NCI-H2107 (cell line): ENCODE measurements around the gene CDH12.
"Not testable (repeated sequence)": the region's sequence is repeated elsewhere in the genome, so short reads cannot be mapped to it uniquely, and the experiment has no call there.

Source experiments
- DNase-seq: peaks from one replicate; lab custom pipeline; 2025; lab: John Stamatoyannopoulos, UW

Gene CDH12

GRCh38 chr5:22567983-22568382, 285.2 kb downstream of the CDH12 start:
- DNase-seq: no peak

DNA sequence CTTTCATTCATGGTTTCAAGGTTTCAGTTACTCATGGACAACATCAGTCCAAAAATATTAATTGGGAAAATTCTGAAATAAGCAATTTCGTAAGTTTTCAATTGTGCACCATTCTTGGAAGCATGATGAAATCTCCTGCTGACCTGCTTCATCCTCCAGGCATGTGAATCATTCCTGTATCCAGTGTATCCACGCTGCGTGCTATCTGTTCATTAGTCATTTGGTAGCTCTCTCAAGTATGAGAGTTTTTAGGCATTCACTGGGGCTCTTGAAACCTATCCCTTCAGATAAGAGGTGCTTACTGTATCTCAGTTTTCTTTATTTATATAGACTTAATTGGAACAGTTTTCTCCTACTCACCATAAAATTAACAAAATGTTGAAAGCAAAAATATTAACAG, 293.0 kb downstream of the CDH12 start:
- no peak for DNase-seq

GRCh38 chr5:22557251-22557650, 295.9 kb downstream of the CDH12 start:
- no peak for DNase-seq

DNA sequence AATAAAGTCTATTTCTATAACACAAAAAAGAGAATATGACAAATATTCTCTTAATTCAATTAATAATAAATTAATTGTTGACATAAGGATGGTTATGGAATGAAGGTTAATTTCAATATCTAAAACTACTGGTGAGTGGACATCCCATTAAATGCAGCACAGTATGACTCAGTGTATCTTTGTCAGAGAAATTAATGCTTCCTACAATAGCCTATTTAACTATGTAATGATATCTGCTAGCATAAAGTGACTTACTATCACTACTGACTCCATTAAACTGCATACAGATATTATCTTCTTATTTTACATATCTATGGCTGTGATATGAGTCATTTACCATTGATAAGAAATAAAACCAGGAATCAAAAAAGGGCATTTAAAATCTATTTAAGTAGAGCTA, 298.7 kb downstream of the CDH12 start:
- DNase-seq: no peak

DNA sequence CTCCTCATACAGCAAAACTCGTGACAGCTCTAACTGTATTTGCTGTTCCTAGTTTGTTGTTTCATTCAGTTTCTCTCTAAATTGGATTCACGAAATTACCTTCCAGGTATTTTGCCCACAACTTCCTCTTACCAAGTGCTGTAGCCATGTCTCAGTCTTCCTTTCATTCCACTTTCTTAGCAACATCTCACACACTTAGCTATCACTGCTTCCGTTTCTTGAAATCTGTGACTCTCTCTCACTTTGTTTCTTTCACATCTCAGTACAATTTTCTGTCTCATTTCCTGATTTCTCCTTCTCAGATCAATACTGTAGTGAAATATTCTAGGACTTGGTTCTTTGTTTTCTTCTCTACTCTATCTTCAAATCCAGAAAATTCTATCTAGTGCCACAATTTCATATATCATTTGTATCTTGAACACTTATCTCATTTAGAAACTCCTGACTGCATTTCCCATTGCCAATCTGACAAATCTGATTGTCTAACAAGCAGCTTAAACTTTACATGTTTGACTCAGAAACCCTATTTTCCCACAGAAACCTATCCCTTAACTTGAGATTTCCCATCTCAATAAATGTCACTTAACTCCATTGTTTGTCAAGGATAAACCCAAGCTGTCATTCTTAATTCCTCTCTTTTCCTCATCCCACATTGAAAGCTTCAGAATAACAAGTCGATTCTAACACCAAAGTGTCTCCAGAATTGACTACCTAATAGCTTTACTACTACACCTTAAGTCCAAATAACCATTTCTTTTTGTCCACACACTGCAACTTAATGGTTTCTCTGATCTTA, 303.1 kb downstream of the CDH12 start:
- no peak for DNase-seq

DNA sequence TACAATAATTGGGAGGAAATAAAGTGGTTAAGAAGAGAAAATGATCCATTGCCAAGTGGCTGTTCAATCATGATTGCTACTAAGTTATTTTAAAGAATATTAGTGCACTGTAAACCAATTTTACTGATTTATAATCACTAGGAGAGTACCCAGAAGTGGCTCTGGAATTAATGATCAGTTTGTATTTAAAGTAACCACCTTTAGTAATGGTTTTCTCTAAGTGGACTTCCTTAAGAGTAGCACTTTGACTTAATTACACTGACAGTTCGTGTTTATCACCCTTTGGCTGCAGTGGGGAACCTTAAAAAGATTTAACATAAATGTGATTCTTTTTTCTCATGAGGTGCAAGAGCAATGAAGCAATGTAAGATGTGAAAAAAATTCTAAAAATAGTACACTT, 310.8 kb downstream of the CDH12 start:
- DNase-seq: no peak

GRCh38 chr5:22541037-22541436, 312.1 kb downstream of the CDH12 start:
- peak; percentile 92 for DNase-seq

GRCh38 chr5:22539762-22540161, 313.4 kb downstream of the CDH12 start:
- no peak for DNase-seq

DNA sequence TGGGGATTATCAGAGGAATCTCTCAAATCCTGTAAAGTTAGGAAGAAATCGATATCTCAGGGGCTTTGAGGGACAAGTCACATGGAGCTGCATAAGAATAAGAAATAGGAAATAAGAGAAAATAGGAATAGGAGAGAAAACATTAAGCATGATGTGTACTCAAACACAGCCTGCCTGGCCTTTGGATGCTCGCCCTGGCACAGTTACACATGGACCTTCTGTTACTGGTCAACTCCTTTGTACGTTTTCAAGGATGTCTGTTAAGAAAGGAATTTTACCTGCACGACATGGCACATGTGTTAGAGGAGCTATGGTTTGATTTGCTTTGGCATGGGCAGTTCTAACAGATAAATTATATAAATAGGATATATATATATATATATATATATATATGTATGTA, 321.2 kb downstream of the CDH12 start:
- DNase-seq: no peak

GRCh38 chr5:22521521-22521920, 331.6 kb downstream of the CDH12 start:
- no peak for DNase-seq

- not testable (repeated sequence) for DNase-seq
Measured at GRCh38 chr5:22516497-22516896, 336.6 kb downstream of the CDH12 start.

- DNase-seq: no peak
Measured at GRCh38 chr5:22514231-22514630, 338.9 kb downstream of the CDH12 start.

DNA sequence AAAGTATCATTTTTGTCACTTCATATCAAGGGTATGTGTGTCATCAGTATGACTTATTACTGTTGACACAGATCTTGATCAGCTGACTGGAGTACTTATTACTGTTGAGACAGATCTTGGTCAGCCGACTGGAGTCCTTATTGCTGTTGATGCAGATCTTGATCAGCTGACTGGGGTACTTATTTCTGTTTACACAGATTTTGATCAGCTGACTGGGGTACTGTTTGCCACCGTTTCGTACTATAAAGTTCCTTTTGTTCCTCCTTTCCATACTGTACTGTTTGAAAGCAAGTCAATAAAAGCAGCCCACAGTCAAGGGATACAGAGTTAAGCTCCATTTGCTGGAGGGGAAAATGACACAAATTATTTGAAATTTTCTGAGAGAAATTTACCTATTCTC, 347.3 kb downstream of the CDH12 start:
- DNase-seq: no peak

DNA sequence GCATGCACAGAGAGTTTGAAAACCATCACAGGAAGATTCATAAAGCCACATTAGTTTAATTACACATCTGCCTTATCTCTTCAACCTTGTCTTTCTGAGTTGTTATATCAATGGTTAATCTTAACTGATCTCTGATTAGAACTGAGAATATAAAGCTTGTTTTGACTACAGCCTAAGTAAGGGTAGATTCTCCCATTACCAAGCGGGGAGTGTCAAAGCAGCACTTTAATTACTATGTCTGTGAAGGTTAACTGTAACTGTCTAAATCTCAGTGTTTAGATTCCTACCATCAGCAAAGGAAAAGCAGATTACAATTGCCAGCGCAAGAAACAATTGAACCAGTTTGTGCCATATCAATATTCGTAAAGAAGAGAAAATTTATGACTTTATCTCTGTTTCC, 348.7 kb downstream of the CDH12 start:
- no peak for DNase-seq

DNA sequence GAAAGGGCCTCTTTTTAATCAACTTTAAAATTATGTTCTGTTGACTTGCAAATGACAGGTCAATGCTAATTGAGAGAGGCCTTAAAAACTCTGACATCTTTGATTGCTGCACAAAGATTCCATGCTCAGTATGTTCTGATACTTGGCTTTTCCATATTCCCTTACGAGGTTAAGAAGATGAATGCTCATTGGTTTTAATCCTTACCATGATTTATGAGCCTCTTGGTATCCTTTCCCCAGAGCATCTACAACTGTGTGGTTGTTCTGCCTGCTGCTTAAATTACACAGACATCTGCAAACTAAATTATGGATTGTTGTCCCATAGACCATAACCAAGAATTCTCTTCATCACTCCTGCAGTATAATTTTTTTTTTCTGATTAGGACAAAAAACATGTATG, 352.6 kb downstream of the CDH12 start:
- no peak for DNase-seq

DNA sequence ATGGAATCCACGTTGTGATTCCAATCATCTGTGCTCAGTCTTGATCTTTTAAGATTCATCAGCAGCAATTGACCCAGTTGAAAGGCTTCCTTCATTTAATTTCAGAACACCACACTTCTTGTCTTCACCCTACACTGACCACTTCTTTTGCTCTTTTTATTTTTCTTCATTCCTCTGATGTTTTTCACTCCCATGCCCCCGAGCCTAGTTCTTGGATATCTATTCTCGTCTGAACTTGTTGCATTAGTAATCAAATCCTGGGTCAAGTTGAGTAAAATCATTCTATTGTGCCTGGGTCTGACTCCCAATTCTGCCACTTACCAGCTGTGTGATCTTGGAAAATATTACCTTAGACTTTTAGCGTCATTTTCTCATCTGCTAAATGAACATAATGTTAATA, 356.5 kb downstream of the CDH12 start:
- DNase-seq: no peak

DNA sequence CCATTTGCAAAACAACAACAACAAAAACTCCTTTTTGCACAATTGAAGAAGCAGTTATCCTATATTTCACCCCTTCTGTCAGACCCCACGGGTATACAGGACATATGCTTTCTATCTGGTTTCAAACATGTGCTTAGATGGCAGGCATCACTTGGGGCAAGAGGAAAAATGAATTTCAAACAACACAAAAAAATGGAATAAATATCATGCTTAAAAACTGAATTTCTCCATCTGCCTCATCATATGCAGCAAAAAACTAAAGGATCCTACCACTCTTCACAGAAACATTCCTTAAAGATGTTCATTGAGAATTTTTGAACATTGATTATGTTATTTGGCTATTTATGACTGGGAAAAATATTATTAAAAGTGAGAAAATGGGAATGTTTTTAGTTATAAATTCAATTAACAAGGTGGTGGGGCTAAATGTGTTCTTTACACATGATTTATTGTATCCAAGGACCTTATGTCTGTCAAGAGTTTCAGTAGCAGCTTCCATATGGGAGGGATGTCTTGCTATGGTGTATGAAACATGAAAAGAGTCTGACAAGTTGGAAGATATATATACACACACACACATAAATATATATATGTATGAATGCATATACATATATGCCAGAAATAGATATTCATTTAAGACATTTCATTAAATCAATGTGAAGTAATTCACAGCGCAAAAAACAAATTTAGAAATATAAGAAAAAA, 358.0 kb downstream of the CDH12 start:
- no peak for DNase-seq

GRCh38 chr5:22488427-22488826, 364.7 kb downstream of the CDH12 start:
- no peak for DNase-seq

- DNase-seq: no peak
Measured at GRCh38 chr5:22480305-22480704, 372.8 kb downstream of the CDH12 start.

- DNase-seq: no peak
Measured at GRCh38 chr5:22473886-22474285, 379.3 kb downstream of the CDH12 start.

DNA sequence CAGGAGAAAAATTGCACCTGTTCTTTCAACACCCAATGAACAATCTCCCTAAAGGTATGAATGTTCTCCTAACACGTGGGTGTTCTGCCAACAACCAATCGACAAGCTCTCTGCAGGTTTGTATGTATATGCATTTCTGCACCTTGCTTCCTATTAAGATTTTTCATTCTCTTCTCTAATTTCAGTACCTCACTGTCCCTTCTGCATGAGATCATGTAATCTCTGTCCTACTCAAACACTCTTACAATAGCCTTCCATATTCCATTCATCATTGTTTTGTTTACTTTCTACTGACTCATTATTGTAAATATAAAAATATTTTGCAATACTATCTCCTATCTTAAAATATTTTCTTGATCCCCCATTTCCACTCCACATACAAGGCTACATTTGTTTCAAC, 382.0 kb downstream of the CDH12 start:
- DNase-seq: no peak

DNA sequence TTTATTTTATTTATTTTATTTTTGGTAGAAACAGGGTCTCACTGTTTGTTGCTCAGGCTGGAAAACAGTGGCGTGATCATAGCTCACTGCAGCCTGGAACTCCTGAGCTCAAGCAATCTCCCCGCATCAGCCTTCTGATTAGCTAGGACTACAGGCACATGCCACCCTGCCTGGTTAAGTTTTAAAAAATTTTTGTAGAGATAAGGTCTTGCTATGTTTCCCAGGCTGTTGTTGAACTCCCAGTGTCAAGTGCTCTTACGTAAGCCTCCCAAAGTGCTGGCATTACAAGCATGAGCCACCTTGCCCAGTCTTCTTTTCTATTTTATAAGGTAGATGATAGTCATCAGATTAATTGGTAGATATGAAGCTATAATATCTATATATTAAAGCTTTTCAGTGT, 382.7 kb downstream of the CDH12 start:
- DNase-seq: no peak

- DNase-seq: no peak
Measured at GRCh38 chr5:22465616-22466015, 387.5 kb downstream of the CDH12 start.

- DNase-seq: no peak
Measured at GRCh38 chr5:22465177-22465576, 388.0 kb downstream of the CDH12 start.
